Lung microvascular endothelial cell (primary cell): ENCODE results near the gene NPHP4. TPM values are rescaled to one million over a fixed set of nuclear protein-coding genes. Genes with fewer than 3 reads are reported as not detected.

Experiments used
- DNase-seq, 2 donors: peaks; one replicate each; pipeline versions ENCODE4 v3.0.0 to v3.0.0-alpha.2; 2010; ENCODE audit warnings: low read depth in 2 of 2
- total RNA-seq: library from RNA; depleted of rRNA; stranded (reverse); fragments of >200 nt; gene quantifications from 2 replicates; pipeline ENCODE4 v1.2.1, GENCODE V29; 2014

NPHP4 gene
- total RNA-seq, 1 donor from 2014 or later = 1.4 TPM

- DNase-seq = no peak
These were observed 159.0 kb downstream of the NPHP4 start for GRCh38 chr1:5832916-5833895.

- DNase-seq = no peak
These were observed 160.5 kb downstream of the NPHP4 start for GRCh38 chr1:5831600-5832335.

- DNase-seq = no peak
These were observed 161.2 kb downstream of the NPHP4 start for GRCh38 chr1:5830771-5831599.

- no peak for DNase-seq
These were observed 162.8 kb downstream of the NPHP4 start for GRCh38 chr1:5829414-5829813.

- DNase-seq = no peak
These were observed 163.8 kb downstream of the NPHP4 start for GRCh38 chr1:5828308-5828935.

GRCh38 chr1:5827516-5827915, 164.7 kb downstream of the NPHP4 start:
- DNase-seq = no peak

- DNase-seq = no peak
These were observed 165.6 kb downstream of the NPHP4 start for GRCh38 chr1:5826601-5827000.

GRCh38 chr1:5822726-5823125, 169.5 kb downstream of the NPHP4 start:
- DNase-seq = no peak

- DNase-seq = no peak
These were observed 170.0 kb downstream of the NPHP4 start for GRCh38 chr1:5822266-5822665.

GRCh38 chr1:5821540-5822176, 170.6 kb downstream of the NPHP4 start:
- DNase-seq = no peak

- DNase-seq = no peak
These were observed 172.2 kb downstream of the NPHP4 start for GRCh38 chr1:5820026-5820421.

GRCh38 chr1:5819391-5820025, 172.7 kb downstream of the NPHP4 start:
- DNase-seq = no peak

GRCh38 chr1:5818755-5819154, 173.5 kb downstream of the NPHP4 start:
- no peak for DNase-seq

- no peak for DNase-seq
These were observed 176.5 kb downstream of the NPHP4 start for GRCh38 chr1:5815716-5816115.

GRCh38 chr1:5815211-5815610, 177.0 kb downstream of the NPHP4 start:
- DNase-seq = no peak

GRCh38 chr1:5814046-5814619, 178.1 kb downstream of the NPHP4 start:
- no peak for DNase-seq

- DNase-seq = no peak
These were observed 178.7 kb downstream of the NPHP4 start for GRCh38 chr1:5813480-5813879.
